ENCODE measurements around the gene LRCH4. TPM values are rescaled to one million over a fixed set of nuclear protein-coding genes. Genes with fewer than 3 reads are reported as not detected.

Gene LRCH4
- total and polyA plus RNA-seq, 2 of the 8 experiments (the other 6 are each of a cell fraction or from before 2014, with no cell fraction given): 15.5 to 36.6 TPM

DNA sequence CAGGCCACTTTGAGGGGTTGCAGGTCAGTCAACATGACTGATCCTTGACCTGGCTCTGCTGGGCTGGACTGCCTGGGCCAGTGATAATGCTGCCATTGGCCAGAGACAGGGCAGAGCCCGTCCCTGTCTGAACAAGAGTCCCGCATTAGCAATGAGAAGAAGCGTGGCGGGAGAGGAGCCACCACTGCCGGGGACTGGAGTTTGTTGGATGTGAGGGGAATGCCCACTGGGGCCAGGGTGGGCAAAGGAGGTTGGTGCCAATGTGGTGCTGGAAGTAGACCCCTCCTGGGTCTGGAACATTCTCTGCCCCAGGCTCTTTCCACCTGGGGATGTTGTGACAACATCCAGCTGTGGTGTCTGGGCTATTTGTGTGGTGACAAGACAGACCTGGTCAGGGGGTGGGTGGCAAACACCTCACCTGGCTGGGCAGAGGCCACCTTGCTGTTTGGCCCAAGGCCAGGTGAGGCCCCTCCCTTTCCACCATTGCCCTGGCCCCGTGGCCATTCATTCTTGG is 19.9 kb downstream of the LRCH4 start (continued):
- no peak for TF ChIP-seq KDM5A (IDR thresholded peaks at IDR 0.05; ENCODE audit: low read length)
- no peak for TF ChIP-seq GABPA (IDR thresholded peaks at IDR 0.05; ENCODE audit: borderline replicate concordance, insufficient read depth, low read length)
- TF ChIP-seq BACH1 (IDR thresholded peaks at IDR 0.05; ENCODE audit: low read length): no peak
- TF ChIP-seq, protein P1, sequence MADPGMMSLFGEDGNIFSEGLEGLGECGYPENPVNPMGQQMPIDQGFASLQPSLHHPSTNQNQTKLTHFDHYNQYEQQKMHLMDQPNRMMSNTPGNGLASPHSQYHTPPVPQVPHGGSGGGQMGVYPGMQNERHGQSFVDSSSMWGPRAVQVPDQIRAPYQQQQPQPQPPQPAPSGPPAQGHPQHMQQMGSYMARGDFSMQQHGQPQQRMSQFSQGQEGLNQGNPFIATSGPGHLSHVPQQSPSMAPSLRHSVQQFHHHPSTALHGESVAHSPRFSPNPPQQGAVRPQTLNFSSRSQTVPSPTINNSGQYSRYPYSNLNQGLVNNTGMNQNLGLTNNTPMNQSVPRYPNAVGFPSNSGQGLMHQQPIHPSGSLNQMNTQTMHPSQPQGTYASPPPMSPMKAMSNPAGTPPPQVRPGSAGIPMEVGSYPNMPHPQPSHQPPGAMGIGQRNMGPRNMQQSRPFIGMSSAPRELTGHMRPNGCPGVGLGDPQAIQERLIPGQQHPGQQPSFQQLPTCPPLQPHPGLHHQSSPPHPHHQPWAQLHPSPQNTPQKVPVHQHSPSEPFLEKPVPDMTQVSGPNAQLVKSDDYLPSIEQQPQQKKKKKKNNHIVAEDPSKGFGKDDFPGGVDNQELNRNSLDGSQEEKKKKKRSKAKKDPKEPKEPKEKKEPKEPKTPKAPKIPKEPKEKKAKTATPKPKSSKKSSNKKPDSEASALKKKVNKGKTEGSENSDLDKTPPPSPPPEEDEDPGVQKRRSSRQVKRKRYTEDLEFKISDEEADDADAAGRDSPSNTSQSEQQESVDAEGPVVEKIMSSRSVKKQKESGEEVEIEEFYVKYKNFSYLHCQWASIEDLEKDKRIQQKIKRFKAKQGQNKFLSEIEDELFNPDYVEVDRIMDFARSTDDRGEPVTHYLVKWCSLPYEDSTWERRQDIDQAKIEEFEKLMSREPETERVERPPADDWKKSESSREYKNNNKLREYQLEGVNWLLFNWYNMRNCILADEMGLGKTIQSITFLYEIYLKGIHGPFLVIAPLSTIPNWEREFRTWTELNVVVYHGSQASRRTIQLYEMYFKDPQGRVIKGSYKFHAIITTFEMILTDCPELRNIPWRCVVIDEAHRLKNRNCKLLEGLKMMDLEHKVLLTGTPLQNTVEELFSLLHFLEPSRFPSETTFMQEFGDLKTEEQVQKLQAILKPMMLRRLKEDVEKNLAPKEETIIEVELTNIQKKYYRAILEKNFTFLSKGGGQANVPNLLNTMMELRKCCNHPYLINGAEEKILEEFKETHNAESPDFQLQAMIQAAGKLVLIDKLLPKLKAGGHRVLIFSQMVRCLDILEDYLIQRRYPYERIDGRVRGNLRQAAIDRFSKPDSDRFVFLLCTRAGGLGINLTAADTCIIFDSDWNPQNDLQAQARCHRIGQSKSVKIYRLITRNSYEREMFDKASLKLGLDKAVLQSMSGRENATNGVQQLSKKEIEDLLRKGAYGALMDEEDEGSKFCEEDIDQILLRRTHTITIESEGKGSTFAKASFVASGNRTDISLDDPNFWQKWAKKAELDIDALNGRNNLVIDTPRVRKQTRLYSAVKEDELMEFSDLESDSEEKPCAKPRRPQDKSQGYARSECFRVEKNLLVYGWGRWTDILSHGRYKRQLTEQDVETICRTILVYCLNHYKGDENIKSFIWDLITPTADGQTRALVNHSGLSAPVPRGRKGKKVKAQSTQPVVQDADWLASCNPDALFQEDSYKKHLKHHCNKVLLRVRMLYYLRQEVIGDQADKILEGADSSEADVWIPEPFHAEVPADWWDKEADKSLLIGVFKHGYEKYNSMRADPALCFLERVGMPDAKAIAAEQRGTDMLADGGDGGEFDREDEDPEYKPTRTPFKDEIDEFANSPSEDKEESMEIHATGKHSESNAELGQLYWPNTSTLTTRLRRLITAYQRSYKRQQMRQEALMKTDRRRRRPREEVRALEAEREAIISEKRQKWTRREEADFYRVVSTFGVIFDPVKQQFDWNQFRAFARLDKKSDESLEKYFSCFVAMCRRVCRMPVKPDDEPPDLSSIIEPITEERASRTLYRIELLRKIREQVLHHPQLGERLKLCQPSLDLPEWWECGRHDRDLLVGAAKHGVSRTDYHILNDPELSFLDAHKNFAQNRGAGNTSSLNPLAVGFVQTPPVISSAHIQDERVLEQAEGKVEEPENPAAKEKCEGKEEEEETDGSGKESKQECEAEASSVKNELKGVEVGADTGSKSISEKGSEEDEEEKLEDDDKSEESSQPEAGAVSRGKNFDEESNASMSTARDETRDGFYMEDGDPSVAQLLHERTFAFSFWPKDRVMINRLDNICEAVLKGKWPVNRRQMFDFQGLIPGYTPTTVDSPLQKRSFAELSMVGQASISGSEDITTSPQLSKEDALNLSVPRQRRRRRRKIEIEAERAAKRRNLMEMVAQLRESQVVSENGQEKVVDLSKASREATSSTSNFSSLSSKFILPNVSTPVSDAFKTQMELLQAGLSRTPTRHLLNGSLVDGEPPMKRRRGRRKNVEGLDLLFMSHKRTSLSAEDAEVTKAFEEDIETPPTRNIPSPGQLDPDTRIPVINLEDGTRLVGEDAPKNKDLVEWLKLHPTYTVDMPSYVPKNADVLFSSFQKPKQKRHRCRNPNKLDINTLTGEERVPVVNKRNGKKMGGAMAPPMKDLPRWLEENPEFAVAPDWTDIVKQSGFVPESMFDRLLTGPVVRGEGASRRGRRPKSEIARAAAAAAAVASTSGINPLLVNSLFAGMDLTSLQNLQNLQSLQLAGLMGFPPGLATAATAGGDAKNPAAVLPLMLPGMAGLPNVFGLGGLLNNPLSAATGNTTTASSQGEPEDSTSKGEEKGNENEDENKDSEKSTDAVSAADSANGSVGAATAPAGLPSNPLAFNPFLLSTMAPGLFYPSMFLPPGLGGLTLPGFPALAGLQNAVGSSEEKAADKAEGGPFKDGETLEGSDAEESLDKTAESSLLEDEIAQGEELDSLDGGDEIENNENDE (IDR thresholded peaks at IDR 0.05; ENCODE audit: insufficient replicate concordance, low read length): no peak

All from H1 (cell line).